Astrocyte (in vitro differentiated cells and primary cell): ENCODE measurements around the gene RGS1.

Experiments
- CTCF ChIP-seq: IDR thresholded peaks from 2 replicates; pipeline ENCODE4 v1.5.1; 2011; ENCODE audit warnings: low read depth, mild to moderate bottlenecking, inconsistent platforms, low read length, moderate library complexity; ENCODE audit not compliant: insufficient read depth
- EZH2 ChIP-seq: IDR thresholded peaks from 2 replicates; pipeline ENCODE4 v1.6.1; 2012; ENCODE audit warnings: mild to moderate bottlenecking, low read length, inconsistent platforms; ENCODE audit not compliant: insufficient read depth

GRCh38 chr1:192620071-192620635 is 44.6 kb downstream of the RGS1 start:
- no peak for TF ChIP-seq CTCF
- no peak for TF ChIP-seq EZH2
